NCI-H1417 treated with DMSO at 0.1 percent for 48 hours (cell line): ENCODE measurements around the gene TMEM238.
"Not testable (repeated sequence)": the region's sequence is repeated elsewhere in the genome, so short reads cannot be mapped to it uniquely, and the experiment has no call there.

Source experiments
- DNase-seq: peaks from one replicate; lab custom pipeline; 2025; lab: John Stamatoyannopoulos, UW

The TMEM238 gene

DNA sequence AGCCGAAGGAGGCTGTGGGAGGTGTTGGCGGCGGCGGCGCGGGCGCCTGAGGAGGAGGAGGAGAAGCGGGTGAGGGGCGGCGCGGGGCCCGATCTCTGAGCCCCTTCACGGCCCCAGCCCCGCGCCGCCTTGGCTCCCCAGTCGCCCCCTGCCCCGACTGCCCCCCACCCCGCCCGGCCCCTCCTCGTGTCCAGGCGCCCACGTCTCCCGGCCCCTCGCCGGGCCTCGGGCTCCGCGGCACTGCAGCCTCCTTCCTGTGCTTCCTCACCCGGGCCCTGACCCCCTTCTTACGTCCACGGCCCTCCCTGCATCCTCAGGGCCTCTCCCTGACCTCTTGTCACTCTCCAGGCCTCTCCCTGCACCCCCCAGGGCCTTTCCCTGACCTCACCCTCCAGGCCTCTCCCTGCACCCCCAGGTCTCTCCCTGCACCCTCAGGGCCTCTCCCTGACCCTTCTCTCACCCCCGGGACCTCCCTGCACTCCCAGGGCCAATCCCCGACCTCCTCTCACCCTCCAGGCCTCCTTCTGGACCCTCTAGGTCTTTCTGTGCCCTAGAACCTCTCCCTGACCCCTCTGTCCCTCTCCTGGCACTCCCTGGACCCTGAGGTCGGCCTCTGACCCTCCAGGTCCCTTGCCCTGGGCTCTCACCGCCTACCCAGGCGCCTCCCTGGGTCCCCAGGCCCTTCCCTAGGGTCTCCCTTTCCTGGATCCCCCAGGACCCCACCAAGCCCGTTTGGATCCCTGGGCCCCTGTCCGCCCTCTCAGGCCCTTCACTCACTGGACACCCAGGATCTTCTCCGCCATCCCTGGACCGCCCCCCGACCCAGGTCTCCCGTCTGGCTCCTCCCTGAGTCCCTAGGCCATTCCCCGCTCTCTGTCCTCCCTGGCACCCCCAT lies 44.0 kb downstream of the TMEM238 start:
- DNase-seq = no peak

DNA sequence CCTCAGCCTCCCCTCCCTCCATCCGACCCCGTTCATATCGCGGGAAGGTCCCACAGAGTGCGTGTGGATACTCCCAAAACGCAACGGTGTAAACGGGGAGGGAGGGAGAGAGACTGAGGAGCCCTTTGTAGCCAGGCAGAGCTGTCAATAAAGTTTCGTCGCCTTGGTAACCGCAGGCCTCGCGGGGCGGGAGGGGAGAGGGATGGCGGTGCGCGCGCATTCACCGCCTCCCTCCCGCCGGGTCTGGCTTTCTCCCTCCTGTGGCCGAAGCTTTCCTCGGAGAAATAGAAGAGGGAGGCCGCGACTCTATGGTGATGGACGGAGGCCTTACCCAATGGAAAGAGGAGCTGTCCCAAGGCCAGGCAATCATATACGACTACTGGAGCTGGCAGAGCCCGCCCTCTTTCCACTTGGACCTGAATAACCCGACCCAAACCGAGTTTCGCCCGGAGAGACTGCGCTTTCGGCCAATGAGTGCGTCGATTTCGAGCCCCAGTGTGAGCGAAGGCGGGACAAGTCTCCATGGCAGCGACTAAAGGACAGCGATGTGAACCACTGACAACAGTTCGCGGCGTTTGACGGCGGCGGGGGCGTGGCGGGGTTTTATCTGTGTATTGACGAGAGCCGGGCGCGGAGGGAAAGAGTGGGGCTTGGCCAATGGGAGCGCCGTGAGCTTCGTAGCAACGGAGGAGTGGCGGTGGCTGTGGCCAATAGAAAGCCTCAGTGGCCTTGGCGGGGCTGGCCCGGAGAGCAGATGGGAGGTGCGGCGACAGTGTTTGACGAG lies 44.8 kb downstream of the TMEM238 start, which contains the start of gene KMT5C:
Gene KMT5C, plus strand, starts transcription at position 772 of the 784 bp plus-strand sequence. CDS start 2,061 bp downstream, outside the sequence.
- peak; percentile 98 for DNase-seq

DNA sequence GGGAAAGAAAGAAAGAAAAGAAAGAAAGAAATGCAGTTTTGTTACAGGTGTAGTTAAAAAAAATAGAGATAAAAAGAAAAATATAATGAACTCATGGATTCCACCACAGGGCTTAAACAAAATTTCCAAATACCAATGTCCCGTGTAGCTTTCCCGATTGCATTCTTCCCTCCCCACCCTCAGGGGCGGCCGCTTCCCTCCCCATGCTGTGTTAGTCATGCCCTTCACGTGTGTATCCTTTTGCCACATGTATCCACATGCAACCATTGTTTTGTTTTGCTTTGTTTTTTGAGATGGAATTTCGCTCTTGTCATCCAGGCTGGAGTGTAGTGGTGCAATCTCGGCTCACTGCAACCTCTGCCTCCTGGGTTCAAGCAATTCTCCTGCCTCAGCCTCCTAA lies 48.0 kb downstream of the TMEM238 start:
- DNase-seq = no peak

DNA sequence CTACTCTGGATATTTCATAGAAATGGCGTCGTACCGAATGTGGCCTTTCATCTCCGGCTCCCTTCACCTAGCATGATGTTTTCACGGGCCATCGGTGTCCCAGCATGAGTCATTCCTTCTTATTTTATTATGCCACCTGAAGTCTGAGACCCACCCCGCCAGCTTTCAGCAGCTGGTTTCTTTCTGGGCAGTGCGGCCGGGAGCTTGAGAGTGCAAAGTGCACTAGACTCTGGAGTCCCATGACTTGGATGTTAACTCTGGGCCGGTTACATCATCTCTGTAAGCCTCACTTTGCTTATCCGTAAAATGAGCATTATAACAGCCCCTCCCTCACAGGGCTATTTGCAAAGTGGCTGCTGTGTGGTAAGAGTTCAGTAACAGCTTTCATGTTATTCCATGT lies 50.2 kb downstream of the TMEM238 start:
- DNase-seq = no peak

DNA sequence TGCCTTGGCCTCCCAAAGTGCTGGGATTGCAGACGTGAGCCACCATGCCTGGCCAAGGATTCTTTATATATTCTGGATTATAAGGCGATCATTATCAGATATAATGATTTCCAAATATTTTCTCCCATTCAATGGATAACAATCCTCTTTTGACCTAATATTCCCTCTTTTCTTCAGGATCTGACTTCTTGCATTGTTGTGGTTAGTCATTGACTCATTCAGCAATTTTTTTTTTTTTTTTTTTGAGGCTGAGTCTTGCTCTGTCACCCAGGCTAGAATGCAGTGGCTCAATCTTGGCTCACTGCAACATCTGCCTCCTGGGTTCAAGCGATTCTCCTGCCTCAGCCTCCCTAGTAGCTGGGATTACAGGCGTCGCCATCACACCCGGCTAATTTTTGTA lies 54.3 kb downstream of the TMEM238 start:
- not testable (repeated sequence) for DNase-seq
